Measurements from ENCODE around the gene GRIFIN. TPM values are rescaled to one million over a fixed set of nuclear protein-coding genes. Genes with fewer than 3 reads are reported as not detected.
A peak's percentile ranks its signal among the peaks of the same experiment; 100 is the strongest.

GRIFIN gene
- total and polyA plus RNA-seq, 9 donors = 0.19 TPM; not detected in 8

DNA sequence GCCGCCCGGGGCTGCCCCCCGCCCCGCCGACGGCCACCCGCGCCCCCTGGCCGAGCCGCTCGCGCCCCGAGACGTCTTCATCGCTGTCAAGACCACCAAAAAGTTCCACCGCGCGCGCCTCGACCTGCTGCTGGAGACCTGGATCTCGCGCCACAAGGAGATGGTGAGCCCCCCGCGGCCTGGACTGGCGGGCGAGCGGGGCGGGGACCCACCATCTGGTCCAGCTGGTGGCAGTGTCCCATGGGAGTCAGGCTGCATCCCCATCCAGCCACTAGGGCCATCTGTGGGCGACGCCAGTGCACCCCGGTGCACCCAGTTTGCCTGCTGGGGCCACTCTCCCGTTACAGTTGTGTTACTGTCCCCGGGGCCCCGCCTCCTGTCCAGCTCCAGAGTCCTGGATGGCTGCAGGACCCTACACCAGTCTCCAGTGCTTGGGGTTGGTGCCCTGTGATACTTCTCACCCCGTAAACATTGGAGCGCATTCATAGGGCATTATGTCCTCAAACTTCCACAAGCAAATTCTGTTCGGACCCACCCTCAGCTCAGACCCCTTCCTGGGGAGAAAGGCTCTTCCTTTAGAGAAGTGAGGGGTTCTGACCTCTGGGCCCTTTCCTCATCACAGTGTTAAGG, 44.0 kb upstream of the GRIFIN start:
- no peaks in the 10 kb centered on the region for H3K9me3 ChIP-seq (replicated peaks; ENCODE audit: control insufficient read depth, low read depth, low read length)
- DNase-seq = no peak
- H3K4me3 ChIP-seq (ENCODE audit: low read length) = peak overlapping the region; percentile 65
- WGBS (ENCODE audit: insufficient coverage) = under 1% methylated on average over 34 of the region's 37 CpGs
- H3K36me3 ChIP-seq (ENCODE audit: control insufficient read depth, insufficient read depth, low read length) = peaks cover 17% of the 10 kb centered on the region
- H3K4me1 ChIP-seq (ENCODE audit: control insufficient read depth, insufficient read depth, low read length) = peaks cover 85% of the 10 kb centered on the region
- peaks cover 33% of the 10 kb centered on the region for H3K27me3 ChIP-seq (ENCODE audit: control insufficient read depth, insufficient read depth, low read length)
- no peak overlapping the region for H3K27ac ChIP-seq (ENCODE audit: low read length)

- Histone ChIP-seq H3K27ac (ENCODE audit: low read length) (peak within 1 kb of the TSS; percentile 60), H3K4me3 (ENCODE audit: low read length) (peak within 1 kb of the TSS; percentile 65), H3K9me3 (replicated peaks; ENCODE audit: control insufficient read depth, low read depth, low read length) (no peaks in the 10 kb centered on the region), H3K27me3 (ENCODE audit: control insufficient read depth, insufficient read depth, low read length) (peaks cover 33% of the 10 kb centered on the region), H3K36me3 (ENCODE audit: control insufficient read depth, insufficient read depth, low read length) (peaks cover 11% of the 10 kb centered on the region), H3K4me1 (ENCODE audit: control insufficient read depth, insufficient read depth, low read length) (peaks cover 84% of the 10 kb centered on the region)
- WGBS (ENCODE audit: insufficient coverage) = under 1% methylated on average over 95 of the region's 95 CpGs
- DNase-seq = peak; percentile 96
Measured at GRCh38 chr7:2519119-2519930, 43.1 kb upstream of the GRIFIN start, which contains the start of gene LFNG. Gene LFNG, plus strand, starts transcription at chr7:2519774. Its CDS starts 88 bp downstream, at chr7:2519862.

- H3K27ac ChIP-seq (ENCODE audit: low read length) = peak overlapping the region; percentile 60
- no peaks in the 10 kb centered on the region for H3K9me3 ChIP-seq (replicated peaks; ENCODE audit: control insufficient read depth, low read depth, low read length)
- peak; percentile 69 for DNase-seq
- H3K27me3 ChIP-seq (ENCODE audit: control insufficient read depth, insufficient read depth, low read length) = peaks cover 32% of the 10 kb centered on the region
- peak overlapping the region; percentile 37 for H3K4me3 ChIP-seq (ENCODE audit: low read length)
- H3K36me3 ChIP-seq (ENCODE audit: control insufficient read depth, insufficient read depth, low read length) = peaks cover 10% of the 10 kb centered on the region
- under 1% methylated on average over 38 of the region's 41 CpGs for WGBS (ENCODE audit: insufficient coverage)
- peaks cover 84% of the 10 kb centered on the region for H3K4me1 ChIP-seq (ENCODE audit: control insufficient read depth, insufficient read depth, low read length)
Measured at GRCh38 chr7:2518737-2519118, 42.5 kb upstream of the GRIFIN start.

GRCh38 chr7:2517678-2518507, 41.7 kb upstream of the GRIFIN start:
- DNase-seq = peak; percentile 68
- WGBS (ENCODE audit: insufficient coverage) = 14% methylated on average over 11 of the region's 18 CpGs
- no peak overlapping the region for H3K4me3 ChIP-seq (ENCODE audit: low read length)

GRCh38 chr7:2517026-2517425, 40.8 kb upstream of the GRIFIN start:
- Histone ChIP-seq H3K27ac (ENCODE audit: low read length) (peak overlapping the region; percentile 60), H3K9me3 (replicated peaks; ENCODE audit: control insufficient read depth, low read depth, low read length) (no peaks in the 10 kb centered on the region), H3K4me1 (ENCODE audit: control insufficient read depth, insufficient read depth, low read length) (peaks cover 85% of the 10 kb centered on the region), H3K4me3 (ENCODE audit: low read length) (no peak overlapping the region), H3K36me3 (ENCODE audit: control insufficient read depth, insufficient read depth, low read length) (peaks cover 6% of the 10 kb centered on the region), H3K27me3 (ENCODE audit: control insufficient read depth, insufficient read depth, low read length) (peaks cover 24% of the 10 kb centered on the region)
- DNase-seq = peak; percentile 79
- WGBS (ENCODE audit: insufficient coverage) = 9% methylated on average over 3 of the region's 8 CpGs

More at GRCh38 chr7:2517678-2518507, 41.7 kb upstream of the GRIFIN start:
- Histone ChIP-seq H3K9me3 (replicated peaks; ENCODE audit: control insufficient read depth, low read depth, low read length) (no peaks in the 10 kb centered on the region), H3K4me1 (ENCODE audit: control insufficient read depth, insufficient read depth, low read length) (peaks cover 84% of the 10 kb centered on the region), H3K36me3 (ENCODE audit: control insufficient read depth, insufficient read depth, low read length) (peaks cover 8% of the 10 kb centered on the region), H3K27ac (ENCODE audit: low read length) (peak overlapping the region; percentile 60), H3K27me3 (ENCODE audit: control insufficient read depth, insufficient read depth, low read length) (peaks cover 28% of the 10 kb centered on the region)

- no peak for DNase-seq
- peaks cover 86% of the 10 kb centered on the region for H3K4me1 ChIP-seq (ENCODE audit: control insufficient read depth, insufficient read depth, low read length)
- peaks cover 15% of the 10 kb centered on the region for H3K27me3 ChIP-seq (ENCODE audit: control insufficient read depth, insufficient read depth, low read length)
- H3K4me3 ChIP-seq (ENCODE audit: low read length) = no peak overlapping the region
- H3K9me3 ChIP-seq (replicated peaks; ENCODE audit: control insufficient read depth, low read depth, low read length) = no peaks in the 10 kb centered on the region
- 60% methylated on average over 8 of the region's 8 CpGs for WGBS (ENCODE audit: insufficient coverage)
- H3K27ac ChIP-seq (ENCODE audit: low read length) = peak overlapping the region; percentile 59
- H3K36me3 ChIP-seq (ENCODE audit: control insufficient read depth, insufficient read depth, low read length) = no peaks in the 10 kb centered on the region
Measured at GRCh38 chr7:2516194-2516555, 40.0 kb upstream of the GRIFIN start.

- Histone ChIP-seq H3K27ac (ENCODE audit: low read length) (peak overlapping the region; percentile 59), H3K4me1 (ENCODE audit: control insufficient read depth, insufficient read depth, low read length) (peaks cover 90% of the 10 kb centered on the region), H3K36me3 (ENCODE audit: control insufficient read depth, insufficient read depth, low read length) (no peaks in the 10 kb centered on the region), H3K4me3 (ENCODE audit: low read length) (no peak overlapping the region), H3K27me3 (ENCODE audit: control insufficient read depth, insufficient read depth, low read length) (peaks cover 11% of the 10 kb centered on the region), H3K9me3 (replicated peaks; ENCODE audit: control insufficient read depth, low read depth, low read length) (no peaks in the 10 kb centered on the region)
- peak; percentile 77 for DNase-seq
- WGBS (ENCODE audit: insufficient coverage) = 84% methylated on average over 13 of the region's 15 CpGs
Measured at GRCh38 chr7:2515424-2516193, 39.4 kb upstream of the GRIFIN start.

GRCh38 chr7:2514473-2515423, 38.5 kb upstream of the GRIFIN start:
- Histone ChIP-seq H3K9me3 (replicated peaks; ENCODE audit: control insufficient read depth, low read depth, low read length) (no peaks in the 10 kb centered on the region), H3K4me3 (ENCODE audit: low read length) (no peak overlapping the region), H3K36me3 (ENCODE audit: control insufficient read depth, insufficient read depth, low read length) (no peaks in the 10 kb centered on the region), H3K4me1 (ENCODE audit: control insufficient read depth, insufficient read depth, low read length) (peaks cover 91% of the 10 kb centered on the region), H3K27me3 (ENCODE audit: control insufficient read depth, insufficient read depth, low read length) (peaks cover 8% of the 10 kb centered on the region), H3K27ac (ENCODE audit: low read length) (peak overlapping the region; percentile 42)
- 81% methylated on average over 9 of the region's 9 CpGs for WGBS (ENCODE audit: insufficient coverage)
- DNase-seq = no peak

DNA sequence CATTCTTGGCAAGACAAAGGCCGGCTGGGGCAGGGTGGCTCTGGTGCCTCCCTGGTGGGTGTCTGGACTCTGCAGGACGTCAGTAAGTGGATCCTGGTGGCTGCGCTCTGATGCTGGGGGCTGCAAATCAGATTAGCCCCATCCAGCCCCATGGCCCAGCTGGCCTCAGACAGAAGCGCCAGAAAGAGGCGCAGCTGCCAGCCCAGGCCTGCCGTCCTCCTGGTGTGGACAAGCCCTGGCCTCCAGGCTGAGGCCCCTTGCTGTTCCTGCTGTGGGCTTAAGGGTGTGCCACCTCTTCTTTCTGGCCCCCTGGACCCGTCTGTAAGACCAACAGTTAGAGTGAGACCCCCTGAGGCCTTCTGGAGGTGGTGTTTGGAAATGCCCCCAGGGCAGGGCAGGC, 37.5 kb upstream of the GRIFIN start:
- WGBS (ENCODE audit: insufficient coverage) = 60% methylated on average over 6 of the region's 7 CpGs
- DNase-seq = peak; percentile 59
- Histone ChIP-seq H3K9me3 (replicated peaks; ENCODE audit: control insufficient read depth, low read depth, low read length) (no peaks in the 10 kb centered on the region), H3K27ac (ENCODE audit: low read length) (peak overlapping the region; percentile 47), H3K4me3 (ENCODE audit: low read length) (no peak overlapping the region), H3K27me3 (ENCODE audit: control insufficient read depth, insufficient read depth, low read length) (peaks cover 4% of the 10 kb centered on the region), H3K4me1 (ENCODE audit: control insufficient read depth, insufficient read depth, low read length) (peaks cover 98% of the 10 kb centered on the region), H3K36me3 (ENCODE audit: control insufficient read depth, insufficient read depth, low read length) (no peaks in the 10 kb centered on the region)

All from muscle of leg (tissue), 11 donors.